ENCODE measurements around the gene C10orf71.

GRCh38 chr10:49253340-49253906, 45.5 kb upstream of the C10orf71 start:
- TF ChIP-seq CTCF (conservative IDR thresholded peaks at IDR 0.05; ENCODE audit: low read depth, low read length) (no peak), EZH2 (IDR thresholded peaks at IDR 0.05; ENCODE audit: borderline replicate concordance, low read depth, low read length, poor library complexity, severe bottlenecking) (no peak)
